Ureter (tissue), 1 donor: ENCODE data around the gene RTN4RL2. TPM values are rescaled to one million over a fixed set of nuclear protein-coding genes. Genes with fewer than 3 reads are reported as not detected.
A peak's percentile ranks its signal among the peaks of the same experiment; 100 is the strongest.

Source experiments
- DNase-seq: peaks from one replicate; pipeline ENCODE4 v3.0.0-alpha.2; 2020; ENCODE audit warnings: low spot score
- total RNA-seq: library from RNA; stranded (reverse); gene quantifications from one replicate; pipeline ENCODE4 v1.2.4, GENCODE V29; 2023
- donor health status: DM: yes; HTN: yes; CAD: no.

The RTN4RL2 gene
- total RNA-seq, 1 donor from 2014 or later: 1.5 TPM

DNA sequence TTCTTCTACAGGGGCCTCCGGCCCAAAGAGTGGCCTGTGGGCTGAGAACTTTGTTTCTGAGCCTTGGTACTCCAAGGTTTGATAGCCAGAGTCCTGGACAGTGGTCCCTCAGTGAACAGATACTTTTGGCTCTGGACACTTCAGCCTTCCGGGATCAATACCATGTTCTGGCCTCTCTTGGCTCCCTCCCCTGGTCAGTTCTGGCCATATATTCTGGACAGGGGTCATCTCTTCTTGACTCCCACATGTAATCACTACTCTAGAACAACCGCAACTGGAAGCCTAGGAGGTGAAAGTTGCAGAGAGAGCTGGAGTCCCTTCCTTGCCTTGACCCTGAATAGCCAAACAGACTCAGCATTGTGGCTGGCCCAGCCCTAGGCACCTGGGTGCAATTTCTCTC lies 2.3 kb downstream of the RTN4RL2 start:
- no peak for DNase-seq

DNA sequence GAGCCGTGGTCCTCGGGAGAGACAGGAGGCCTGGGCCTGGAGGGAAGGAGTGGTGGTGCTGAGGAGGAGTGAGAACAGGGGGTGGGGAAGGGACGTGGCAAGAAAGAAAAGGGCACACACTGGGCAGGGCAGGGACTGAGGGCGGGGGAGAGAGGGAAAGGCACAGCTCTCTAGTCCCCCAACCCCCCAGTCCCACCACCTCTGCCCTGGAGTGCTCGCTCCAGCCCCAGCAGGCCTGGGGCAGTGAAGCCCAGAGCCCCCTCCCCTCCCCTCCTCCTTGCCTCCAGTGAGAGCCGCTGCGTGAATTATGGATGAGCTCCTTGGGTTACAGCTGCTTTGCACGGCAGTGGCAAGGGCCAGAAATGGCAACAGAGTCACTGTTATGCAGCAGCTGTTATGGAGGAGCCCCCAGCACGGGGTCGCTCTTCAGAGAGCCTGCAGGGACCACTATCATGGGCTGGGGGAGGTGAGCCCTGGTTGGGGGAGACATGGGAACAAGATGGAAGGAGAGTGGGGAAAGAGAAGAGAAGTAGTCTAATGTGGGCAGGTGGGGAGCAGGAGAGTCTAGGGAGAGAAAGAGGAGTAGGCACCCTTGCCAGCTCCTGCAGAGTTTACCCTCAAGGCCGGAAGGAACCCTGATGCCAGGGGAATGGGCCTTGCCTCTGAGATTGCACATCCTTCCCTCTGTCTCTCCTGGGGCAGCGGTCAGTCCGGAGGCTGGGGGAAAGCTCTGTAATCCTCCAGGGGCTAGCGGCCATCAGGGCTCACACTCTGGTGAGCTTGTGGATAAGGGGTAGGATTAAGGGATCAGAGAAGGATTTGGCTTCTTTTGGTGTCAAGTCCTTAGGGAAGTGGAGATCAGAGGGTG lies 3.6 kb downstream of the RTN4RL2 start:
- DNase-seq: no peak

DNA sequence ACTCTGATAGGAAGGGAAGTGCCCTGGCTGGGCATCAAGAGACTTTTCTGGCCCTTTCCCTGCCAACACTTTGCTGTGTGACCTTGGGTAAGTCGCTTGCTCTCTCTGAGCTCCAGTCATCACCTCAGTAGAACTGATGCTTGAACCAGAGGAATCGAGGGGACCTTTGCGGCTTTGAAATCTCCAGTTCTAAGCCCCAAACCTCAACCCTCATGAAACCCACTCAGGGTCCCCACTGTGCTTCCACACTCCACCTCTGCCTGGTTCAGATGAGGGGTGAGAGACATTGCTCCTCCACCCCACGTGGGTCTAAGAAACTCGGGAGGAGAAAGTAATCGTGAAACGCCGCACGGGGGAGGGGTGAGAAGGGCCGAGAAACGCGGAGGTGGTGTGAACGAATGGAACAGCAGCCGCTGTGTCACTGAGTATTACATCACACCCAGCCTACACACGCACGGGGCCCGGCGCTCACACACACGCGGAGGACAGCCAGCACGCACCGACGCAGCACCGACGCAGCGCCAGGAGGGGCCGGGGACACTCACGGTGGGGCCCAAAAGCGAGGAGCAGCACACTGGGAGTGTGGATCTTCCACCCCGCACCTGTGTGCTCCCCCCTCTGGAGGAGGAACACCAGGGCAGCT lies 4.3 kb downstream of the RTN4RL2 start:
- no peak for DNase-seq

DNA sequence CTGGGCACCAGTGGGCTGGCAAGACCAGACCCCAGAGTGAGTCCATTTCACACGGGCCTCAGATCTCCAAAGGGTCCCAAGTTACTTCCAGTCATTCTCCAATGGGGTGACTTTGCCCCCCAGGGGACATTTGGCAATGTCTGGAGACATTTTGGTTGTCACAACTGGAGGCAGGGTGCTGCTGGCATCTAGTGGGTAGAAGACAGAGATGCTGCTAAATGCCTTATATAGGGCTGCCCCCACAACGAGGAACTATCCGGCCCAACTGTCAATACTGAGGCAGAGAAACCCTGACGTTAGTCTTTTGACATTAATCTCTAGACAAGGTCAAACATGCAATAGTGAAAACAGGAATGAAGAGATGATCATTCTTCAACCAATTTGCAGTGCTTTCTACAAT lies 6.4 kb downstream of the RTN4RL2 start:
- no peak for DNase-seq

DNA sequence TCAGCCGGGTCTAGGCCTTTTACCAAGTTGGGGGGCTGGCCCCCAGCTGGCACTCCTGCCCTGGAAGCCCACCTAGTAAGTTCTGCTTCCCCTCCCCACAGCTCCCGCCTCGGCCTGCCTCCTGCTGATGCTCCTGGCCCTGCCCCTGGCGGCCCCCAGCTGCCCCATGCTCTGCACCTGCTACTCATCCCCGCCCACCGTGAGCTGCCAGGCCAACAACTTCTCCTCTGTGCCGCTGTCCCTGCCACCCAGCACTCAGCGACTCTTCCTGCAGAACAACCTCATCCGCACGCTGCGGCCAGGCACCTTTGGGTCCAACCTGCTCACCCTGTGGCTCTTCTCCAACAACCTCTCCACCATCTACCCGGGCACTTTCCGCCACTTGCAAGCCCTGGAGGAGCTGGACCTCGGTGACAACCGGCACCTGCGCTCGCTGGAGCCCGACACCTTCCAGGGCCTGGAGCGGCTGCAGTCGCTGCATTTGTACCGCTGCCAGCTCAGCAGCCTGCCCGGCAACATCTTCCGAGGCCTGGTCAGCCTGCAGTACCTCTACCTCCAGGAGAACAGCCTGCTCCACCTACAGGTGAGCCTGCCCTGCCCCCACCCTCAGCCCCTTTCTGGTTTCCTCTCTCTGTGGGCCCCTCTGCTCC lies 7.3 kb downstream of the RTN4RL2 start:
- DNase-seq: no peak

DNA sequence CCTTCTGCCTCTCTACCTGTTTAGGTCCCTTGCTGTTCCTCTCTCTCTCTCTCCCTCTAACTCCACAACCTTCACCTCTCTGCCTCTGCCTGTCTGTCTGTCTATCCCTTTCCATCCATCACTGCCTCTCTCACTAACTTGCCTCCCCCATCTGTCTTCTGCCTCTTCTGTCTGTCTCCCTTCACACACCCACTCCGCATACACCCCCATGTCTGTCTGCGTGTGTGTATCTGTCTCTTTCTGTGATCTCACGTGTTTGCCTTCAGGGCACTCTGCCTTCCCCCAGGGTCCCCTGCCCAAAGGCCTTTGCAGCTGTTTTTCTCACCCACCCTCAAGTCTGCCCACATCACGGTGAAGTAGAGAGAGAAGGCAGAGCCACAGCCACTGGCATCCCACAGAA lies 7.9 kb downstream of the RTN4RL2 start:
- no peak for DNase-seq

DNA sequence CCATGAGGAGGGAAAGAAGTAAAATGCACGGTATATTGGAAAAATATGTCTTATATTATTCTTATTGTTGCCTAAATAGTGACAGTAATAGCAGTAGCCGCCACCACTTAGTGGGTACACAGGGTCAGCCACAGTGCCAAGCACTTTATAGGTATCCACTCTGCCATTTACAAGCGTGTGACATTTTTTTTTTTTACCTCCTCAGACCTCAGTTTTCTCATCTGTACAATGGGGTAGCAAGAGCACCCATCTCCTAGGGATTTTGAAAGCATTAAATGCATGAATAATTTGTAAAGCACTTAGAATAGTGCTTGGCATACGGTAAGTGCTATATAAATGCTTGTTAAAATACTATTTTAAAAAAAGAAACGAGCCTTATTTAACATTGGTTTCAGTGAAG lies 8.9 kb downstream of the RTN4RL2 start:
- no peak for DNase-seq

DNA sequence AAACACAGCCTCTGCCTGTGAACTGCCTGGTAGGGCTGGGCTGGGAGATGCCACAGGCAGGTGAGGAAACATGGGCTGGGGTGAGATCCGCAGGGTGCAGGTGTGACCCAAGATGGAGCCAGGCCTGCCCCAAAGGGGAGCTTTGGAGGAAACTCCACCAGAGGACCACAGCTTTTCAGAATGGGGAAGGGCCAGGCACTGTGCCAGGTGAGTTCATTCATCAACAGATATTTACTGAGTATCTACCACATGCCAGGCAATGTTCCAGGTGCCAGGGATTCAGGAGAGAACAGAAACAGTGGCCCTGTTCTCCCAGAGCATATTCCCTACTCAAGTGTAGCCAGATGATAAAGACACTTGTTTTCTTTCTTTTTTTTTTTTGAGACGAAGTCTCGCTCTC lies 11.2 kb downstream of the RTN4RL2 start:
- DNase-seq: no peak

DNA sequence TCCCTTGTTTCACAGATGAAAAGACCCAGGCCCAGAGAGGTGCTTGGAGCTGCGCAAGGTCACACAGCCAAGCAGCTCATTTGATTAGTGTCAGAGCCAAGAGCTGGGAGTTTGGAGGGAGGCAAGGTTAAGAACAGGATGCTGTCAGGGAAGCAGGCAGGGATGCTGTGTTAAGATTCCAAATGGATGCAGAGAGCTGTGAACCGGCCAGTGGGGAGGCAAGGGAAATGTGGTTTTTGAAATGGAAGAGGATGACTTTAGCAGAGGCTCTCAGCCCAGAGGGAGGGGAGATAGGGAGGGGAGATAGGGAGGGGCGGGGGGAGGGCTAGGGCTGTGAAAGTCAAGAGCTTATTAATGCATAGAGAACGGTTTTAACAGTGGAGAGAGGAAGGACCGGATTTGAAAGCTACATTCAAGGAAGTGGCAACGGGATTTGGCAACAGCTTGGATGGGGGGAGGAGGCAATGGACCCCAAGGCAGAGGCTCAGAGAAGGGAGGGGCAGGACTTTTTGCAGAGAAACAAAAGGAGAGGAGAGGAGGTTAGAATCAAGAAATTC lies 13.0 kb downstream of the RTN4RL2 start:
- no peak for DNase-seq

DNA sequence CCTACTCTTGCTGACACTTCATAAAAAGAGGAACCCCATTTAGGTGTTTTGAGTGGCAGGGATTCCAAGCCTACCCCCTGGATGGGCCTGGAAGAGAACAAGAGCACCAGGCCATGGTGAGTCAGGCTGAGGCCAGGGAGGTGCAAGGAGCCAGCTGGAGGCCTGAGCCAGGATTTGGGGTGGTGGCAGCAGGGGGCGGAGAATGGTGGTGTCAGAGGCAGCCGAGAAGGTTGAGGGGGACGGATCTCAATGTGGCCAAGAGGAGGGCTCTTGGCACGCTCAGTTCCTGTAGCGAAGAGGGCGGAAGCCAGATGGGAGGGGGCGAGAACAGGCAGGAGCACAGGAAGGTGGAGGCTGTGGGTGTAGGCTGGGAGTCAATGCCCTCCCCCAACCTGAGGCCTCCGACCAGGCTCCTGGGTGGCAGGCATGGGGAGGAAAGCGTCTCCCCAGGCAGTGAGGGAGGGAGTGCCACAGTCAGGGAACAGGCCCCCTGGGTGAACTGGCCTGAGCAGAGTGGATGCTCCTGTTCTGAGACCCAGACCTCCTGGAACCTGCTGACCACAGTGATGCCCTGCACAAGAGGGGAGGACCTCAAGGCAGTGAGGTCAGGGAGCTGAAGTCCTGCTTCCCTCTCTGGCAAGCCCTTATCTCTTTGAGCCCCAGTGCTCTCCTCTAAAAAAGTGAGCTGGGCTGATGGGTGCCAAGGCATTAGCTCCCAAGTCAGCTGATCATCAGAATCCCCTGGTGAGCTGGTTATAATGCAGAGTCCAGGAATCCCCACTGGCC lies 13.9 kb downstream of the RTN4RL2 start:
- no peak for DNase-seq

DNA sequence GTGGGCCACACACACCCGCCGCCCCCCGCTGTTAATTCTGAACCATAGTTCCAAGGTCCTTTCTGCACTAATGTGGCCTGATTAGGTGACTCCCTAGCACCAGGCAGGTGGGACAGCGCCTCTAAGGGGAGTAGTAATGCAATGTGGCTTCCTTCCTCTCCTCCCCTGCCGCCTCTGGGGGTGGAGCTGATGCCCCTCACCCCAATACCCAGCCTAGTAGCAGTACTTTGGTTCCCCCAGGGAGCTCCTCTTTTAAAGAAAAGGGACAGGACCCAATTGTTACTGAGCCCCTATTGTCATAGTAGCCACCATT lies 14.4 kb downstream of the RTN4RL2 start:
- DNase-seq: no peak

DNA sequence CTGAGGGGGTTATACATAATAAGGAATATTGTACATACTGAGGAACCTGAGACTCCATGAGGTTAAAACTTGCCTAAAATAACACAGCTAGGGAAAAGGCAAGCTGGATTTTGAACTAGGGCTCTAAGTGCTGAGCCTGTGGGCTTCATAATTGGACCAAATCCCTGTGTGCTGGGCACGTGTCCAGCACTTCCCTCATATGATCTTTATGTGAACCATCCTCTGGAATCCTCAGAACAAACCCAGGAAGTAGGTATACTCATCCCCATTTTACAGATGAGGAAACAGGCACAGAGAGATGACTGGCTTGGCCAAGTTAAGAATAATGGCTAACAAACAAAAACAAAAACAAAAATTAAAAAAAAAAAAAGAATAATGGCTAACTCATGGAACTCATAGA lies 14.9 kb downstream of the RTN4RL2 start:
- no peak for DNase-seq

DNA sequence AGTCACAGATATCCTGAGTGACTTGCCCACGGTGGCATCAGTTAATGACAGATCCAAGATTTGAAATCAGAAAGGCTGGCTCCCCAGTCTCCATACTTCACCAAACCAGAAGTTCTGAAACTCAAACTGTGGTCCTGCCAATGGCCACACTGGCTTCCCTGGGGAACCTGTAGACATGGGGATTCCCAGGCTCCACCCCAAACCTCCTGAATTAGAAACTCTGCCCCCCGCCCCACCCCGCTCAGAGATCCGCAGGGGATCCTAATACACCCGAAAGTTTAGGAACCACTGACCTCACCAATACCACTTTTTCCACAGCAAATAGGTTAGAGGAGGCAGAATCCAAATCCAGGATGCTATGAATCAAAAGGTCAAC lies 15.3 kb downstream of the RTN4RL2 start:
- DNase-seq: no peak

DNA sequence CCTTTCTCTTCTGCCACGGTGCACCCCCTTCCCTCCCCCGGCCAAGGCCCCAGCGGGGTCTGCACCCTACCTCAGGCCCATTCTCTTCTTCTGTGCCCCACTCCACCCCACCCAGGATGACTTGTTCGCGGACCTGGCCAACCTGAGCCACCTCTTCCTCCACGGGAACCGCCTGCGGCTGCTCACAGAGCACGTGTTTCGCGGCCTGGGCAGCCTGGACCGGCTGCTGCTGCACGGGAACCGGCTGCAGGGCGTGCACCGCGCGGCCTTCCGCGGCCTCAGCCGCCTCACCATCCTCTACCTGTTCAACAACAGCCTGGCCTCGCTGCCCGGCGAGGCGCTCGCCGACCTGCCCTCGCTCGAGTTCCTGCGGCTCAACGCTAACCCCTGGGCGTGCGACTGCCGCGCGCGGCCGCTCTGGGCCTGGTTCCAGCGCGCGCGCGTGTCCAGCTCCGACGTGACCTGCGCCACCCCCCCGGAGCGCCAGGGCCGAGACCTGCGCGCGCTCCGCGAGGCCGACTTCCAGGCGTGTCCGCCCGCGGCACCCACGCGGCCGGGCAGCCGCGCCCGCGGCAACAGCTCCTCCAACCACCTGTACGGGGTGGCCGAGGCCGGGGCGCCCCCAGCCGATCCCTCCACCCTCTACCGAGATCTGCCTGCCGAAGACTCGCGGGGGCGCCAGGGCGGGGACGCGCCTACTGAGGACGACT lies 15.9 kb downstream of the RTN4RL2 start:
- no peak for DNase-seq

DNA sequence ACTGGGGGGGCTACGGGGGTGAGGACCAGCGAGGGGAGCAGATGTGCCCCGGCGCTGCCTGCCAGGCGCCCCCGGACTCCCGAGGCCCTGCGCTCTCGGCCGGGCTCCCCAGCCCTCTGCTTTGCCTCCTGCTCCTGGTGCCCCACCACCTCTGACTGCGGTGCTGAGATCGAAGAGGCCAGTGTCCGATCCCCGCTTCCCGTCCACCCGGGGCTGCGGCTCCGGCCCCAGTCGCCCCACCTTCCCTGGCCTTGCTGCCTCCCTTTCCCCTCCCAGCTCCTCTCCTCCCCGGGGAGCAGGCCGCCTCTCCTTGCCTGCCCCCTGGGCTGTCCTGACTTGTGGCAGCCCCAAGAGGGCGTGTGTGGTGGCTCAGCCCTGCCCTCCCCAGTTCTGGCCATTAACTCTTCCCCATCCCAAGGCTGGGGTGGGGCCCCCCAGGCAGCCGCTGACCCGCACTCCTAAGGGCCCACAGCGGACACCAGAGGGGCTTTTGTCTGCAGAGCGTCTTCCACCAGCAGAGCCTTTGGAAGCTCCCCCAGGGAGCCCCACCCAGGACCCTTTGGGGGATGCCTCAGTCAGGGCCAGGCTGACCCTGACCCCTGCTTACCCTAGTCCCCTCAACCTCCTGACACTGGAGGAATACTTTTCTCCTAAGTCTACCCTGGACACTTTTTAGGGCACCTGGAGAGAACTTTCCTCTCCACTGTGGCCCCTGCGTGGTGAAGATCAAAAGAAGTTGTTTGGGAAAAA lies 16.6 kb downstream of the RTN4RL2 start:
- no peak for DNase-seq

DNA sequence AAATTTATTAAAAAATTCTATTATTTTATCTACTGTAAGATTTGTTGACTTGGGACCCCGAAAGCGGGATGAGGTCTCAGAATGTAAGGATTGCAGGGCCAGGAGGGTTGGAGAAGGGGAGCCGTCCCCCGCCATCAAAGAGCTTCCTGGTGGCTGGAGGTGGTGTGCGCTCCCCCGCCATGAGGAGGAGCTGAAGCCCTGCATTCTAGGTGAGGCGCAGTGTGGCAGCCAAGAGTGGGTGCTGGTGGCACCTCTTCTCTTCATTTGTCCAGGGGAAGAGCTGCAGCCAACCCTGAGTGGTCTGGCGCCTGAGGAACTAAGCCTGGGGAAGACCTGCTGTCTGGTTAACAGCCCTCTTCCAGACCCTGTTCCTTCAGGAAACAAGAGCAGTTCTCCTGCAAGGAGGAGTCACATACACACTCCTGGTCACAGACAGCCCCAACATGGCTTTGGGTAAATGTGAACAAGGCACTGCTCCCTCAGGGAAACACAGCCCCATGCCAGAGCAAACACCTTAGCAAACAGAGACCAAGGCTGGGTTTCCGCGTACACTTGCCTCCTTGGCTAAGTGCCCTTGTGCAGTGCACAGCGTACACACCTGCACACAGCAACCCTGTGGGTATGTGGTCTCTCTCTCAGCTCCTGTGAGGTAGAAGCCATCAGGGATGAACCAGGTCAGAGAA lies 17.3 kb downstream of the RTN4RL2 start:
- no peak for DNase-seq

DNA sequence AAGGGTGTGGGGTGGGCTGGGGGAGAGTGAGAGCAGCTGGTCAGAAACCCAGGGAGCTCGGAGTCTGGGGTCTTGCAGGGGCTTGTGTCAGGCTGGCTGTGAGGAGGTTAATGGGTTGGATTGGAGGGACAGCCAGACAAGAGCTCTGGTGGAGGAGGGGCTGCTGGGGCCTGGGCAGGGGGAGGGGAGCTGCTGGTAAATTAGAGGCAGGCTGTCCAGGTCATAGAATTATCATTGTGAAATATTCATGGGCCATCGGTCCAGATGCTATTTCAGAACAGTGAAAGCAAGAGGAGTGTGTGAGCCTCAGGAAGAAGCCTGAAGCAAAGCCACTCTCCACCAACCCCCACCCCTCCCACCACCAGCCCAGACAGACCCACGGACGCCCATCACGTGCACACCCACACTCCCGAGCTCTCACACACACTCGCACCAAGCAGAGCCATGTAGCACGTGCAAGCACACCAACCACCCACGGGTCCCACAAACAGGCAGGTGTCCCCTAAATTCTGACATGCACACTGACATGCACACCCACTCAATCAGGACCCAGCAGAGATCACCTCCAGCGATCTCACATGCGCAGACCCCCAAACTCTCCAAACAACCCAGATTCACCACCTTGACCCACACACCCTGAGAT lies 18.8 kb downstream of the RTN4RL2 start:
- no peak for DNase-seq

DNA sequence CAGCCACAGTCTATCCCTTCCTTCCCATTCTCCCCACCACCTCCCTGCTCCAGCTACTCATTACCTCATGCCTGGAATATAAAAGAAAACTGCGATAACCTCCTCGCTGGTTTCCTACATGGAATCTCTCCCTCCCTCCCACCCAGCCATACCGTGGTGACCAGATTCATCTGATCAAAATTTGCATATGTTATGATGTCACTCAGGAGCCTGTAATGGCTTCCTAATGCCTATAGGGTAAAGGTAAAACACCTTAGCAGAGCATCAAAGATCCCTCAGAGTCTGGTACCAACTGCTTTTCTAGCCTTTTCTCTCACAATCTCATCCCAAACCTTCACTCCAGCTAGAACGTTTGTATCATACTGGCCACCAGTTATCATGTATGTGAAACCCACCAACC lies 19.6 kb downstream of the RTN4RL2 start:
- no peak for DNase-seq

DNA sequence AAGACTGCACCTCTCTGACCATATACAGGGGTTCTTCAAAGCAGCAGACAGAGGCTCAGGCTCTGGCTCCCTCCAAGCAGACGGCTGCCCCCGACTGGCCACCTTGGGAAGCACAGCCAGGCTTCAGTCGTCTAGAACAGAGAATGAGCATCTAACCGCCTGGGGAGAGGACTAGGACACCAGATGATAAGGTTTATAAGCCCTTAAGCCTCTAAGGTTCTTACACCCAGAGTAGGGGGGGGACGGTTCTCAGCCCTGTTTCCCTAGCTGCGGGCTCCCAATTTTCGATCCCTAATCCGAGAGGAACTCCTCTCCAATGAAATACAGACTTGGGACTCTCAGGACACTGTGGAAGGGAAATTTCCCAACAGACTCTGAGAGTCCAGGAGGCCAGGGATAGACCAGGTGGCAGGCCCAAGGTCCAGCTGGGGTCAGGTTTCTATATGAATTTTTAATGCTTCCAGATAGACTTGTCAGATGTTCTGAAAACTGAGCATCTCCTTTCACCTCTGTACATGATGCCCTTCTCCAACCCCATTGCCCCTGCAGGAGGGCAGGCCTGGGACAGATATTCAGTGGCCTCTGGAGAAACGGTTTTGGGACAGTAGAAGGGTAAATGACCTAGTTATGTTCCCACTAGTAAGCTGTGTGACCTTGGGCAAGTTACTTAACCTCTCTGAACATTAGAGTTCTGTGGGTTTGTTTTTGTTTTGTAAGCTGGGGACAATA lies 20.2 kb downstream of the RTN4RL2 start:
- peak; percentile 68 for DNase-seq
